H1 (cell line): ENCODE results near the gene PCDH9. TPM values are rescaled to one million over a fixed set of nuclear protein-coding genes. Genes with fewer than 3 reads are reported as not detected.

Experiments
- CTCF ChIA-PET: fragments of 300-600 bp; sonication (Branson Sonifier 250); formaldehyde crosslinking; loops from one replicate; lab custom pipeline; 2021; ENCODE audit not compliant: partially characterized antibody; lab: Charles Lee
- POLR2A ChIA-PET: fragments of 300-600 bp; sonication (Branson Sonifier 250); formaldehyde crosslinking; loops from one replicate; lab custom pipeline; 2021; ENCODE audit warnings: inconsistent platforms; ENCODE audit not compliant: partially characterized antibody; lab: Charles Lee
- DNase-seq, 2 experiments: peaks; one replicate each; pipeline versions ENCODE4 v3.0.0 to v3.0.0-alpha.2; 2010 to 2022; ENCODE audit warnings: low spot score in 2 of 2, low read depth in 1 of 2, mixed read lengths in 1 of 2
- FAIRE-seq: peaks from 2 replicates; lab custom pipeline; 2011; peaks lifted over from hg19 to GRCh38; lab: Jason Lieb, UNC
- H2AFZ ChIP-seq: 2 replicates; pipeline ENCODE4 v1.8.1; 2012; ENCODE audit warnings: low read length, inconsistent platforms
- H2AK5ac ChIP-seq: 2 replicates; pipeline ENCODE4 v1.6.1; 2013; ENCODE audit warnings: low read depth, low read length
- H2BK120ac ChIP-seq: replicated peaks from 2 replicates; pipeline ENCODE3; 2013; ENCODE audit warnings: low read depth, low read length, inconsistent platforms
- H2BK12ac ChIP-seq: 2 replicates; pipeline ENCODE4 v1.6.1; 2013; ENCODE audit warnings: low read depth, low read length
- H2BK15ac ChIP-seq: 2 replicates; pipeline ENCODE4 v1.6.1; 2013; ENCODE audit warnings: low read length
- H2BK20ac ChIP-seq: 2 replicates; pipeline ENCODE4 v1.6.1; 2013; ENCODE audit warnings: low read length
- H2BK5ac ChIP-seq: 2 replicates; pipeline ENCODE4 v1.6.1; 2013; ENCODE audit warnings: low read depth, low read length
- H3K14ac ChIP-seq: 2 replicates; pipeline ENCODE4 v1.6.1; 2013; ENCODE audit warnings: inconsistent platforms; ENCODE audit not compliant: insufficient read length
- H3K18ac ChIP-seq: 2 replicates; pipeline ENCODE4 v1.6.1; 2013; ENCODE audit warnings: low read length; ENCODE audit errors: extremely low read depth
- H3K23ac ChIP-seq: 2 replicates; pipeline ENCODE4 v1.6.1; 2013; ENCODE audit warnings: inconsistent platforms; ENCODE audit not compliant: insufficient read length
- H3K23me2 ChIP-seq: 2 replicates; pipeline ENCODE4 v1.6.1; 2013; ENCODE audit warnings: low read depth, low read length
- H3K27ac ChIP-seq: 2 replicates; pipeline ENCODE4 v1.6.1; 2011; ENCODE audit warnings: low read depth, low read length, inconsistent platforms
- H3K27me3 ChIP-seq, 4 experiments: replicated peaks in 1 of 4; 1 replicate in 1 of 4; 2 replicates in 3 of 4; pipeline versions ENCODE4 v1.6.1 to v1.8.1; 2011 to 2013; ENCODE audit warnings: low read length in 3 of 4, mild to moderate bottlenecking in 3 of 4, inconsistent platforms in 2 of 4, mixed read lengths in 2 of 4, moderate library complexity in 1 of 4; ENCODE audit not compliant: control insufficient read depth in 3 of 4, insufficient read depth in 3 of 4; ENCODE audit errors: extremely low read depth in 1 of 4
- H3K36me3 ChIP-seq, 4 experiments: 2 replicates each; pipeline versions ENCODE4 v1.6.1 to v1.8.1; 2011 to 2013; ENCODE audit warnings: mild to moderate bottlenecking in 4 of 4, low read length in 3 of 4, moderate library complexity in 2 of 4, control low read depth in 1 of 4, inconsistent platforms in 1 of 4; ENCODE audit not compliant: insufficient read depth in 4 of 4, control insufficient read depth in 2 of 4
- H3K4ac ChIP-seq: replicated peaks from 2 replicates; pipeline ENCODE3; 2013; ENCODE audit warnings: low read length, low read depth, mixed read lengths, inconsistent platforms; ENCODE audit not compliant: insufficient read length
- H3K4me1 ChIP-seq, 4 experiments: replicated peaks in 1 of 4; 1 replicate in 1 of 4; 2 replicates in 3 of 4; pipeline versions ENCODE4 v1.6.1 to v1.8.1; 2011 to 2013; ENCODE audit warnings: low read length in 3 of 4, inconsistent platforms in 2 of 4, mixed read lengths in 1 of 4; ENCODE audit not compliant: insufficient read depth in 4 of 4, control insufficient read depth in 3 of 4
- H3K4me2 ChIP-seq, 2 experiments: 2 replicates each; pipeline versions ENCODE4 v1.6.1 to v1.8.1; 2011 to 2013; ENCODE audit warnings: low read depth in 2 of 2, low read length in 2 of 2, control low read depth in 1 of 2, inconsistent platforms in 1 of 2, mild to moderate bottlenecking in 1 of 2; ENCODE audit not compliant: insufficient read depth in 1 of 2
- H3K4me3 ChIP-seq, 4 experiments: fragments of 200-600, 300-600 bp in 1 of 4; sonication (generic), shearing (Covaris generic), sonication (Bioruptor Twin) in 1 of 4; 2 replicates each; pipeline versions ENCODE4 v1.5.1 to v1.8.1; 2011 to 2016; ENCODE audit warnings: low read length in 4 of 4, low read depth in 3 of 4, control low read depth in 2 of 4, inconsistent platforms in 2 of 4, mild to moderate bottlenecking in 2 of 4, mixed read lengths in 1 of 4, moderate library complexity in 1 of 4; ENCODE audit not compliant: insufficient read depth in 2 of 4; ENCODE audit errors: extremely low read depth in 1 of 4
- H3K56ac ChIP-seq: replicated peaks from 2 replicates; pipeline ENCODE3; 2013; ENCODE audit warnings: low read depth, mild to moderate bottlenecking, mixed read lengths, low read length, inconsistent platforms; ENCODE audit not compliant: insufficient read length
- H3K79me1 ChIP-seq: 2 replicates; pipeline ENCODE4 v1.6.1; 2013; ENCODE audit warnings: low read depth, low read length, control low read depth
- H3K79me2 ChIP-seq, 2 experiments: 2 replicates each; pipeline versions ENCODE4 v1.6.1 to v1.8.1; 2012 to 2013; ENCODE audit warnings: low read length in 2 of 2, mild to moderate bottlenecking in 2 of 2, inconsistent platforms in 1 of 2; ENCODE audit not compliant: insufficient read depth in 2 of 2, control insufficient read depth in 1 of 2
- H3K9ac ChIP-seq, 4 experiments: replicated peaks in 1 of 4; 1 replicate in 1 of 4; 2 replicates in 3 of 4; pipeline versions ENCODE4 v1.6.1 to v1.8.1; 2011 to 2013; ENCODE audit warnings: low read depth in 3 of 4, low read length in 3 of 4, control low read depth in 2 of 4, mild to moderate bottlenecking in 2 of 4, moderate library complexity in 2 of 4, inconsistent platforms in 1 of 4; ENCODE audit errors: extremely low read depth in 1 of 4
- H3K9me3 ChIP-seq, 2 experiments: 2 replicates each; pipeline versions ENCODE4 v1.6.1 to v1.8.1; 2012 to 2013; ENCODE audit warnings: mild to moderate bottlenecking in 2 of 2, moderate library complexity in 2 of 2, control low read depth in 1 of 2, inconsistent platforms in 1 of 2, low read depth in 1 of 2, low read length in 1 of 2, mixed read lengths in 1 of 2; ENCODE audit not compliant: insufficient read depth in 2 of 2
- H4K20me1 ChIP-seq, 2 experiments: replicated peaks in 1 of 2; 2 replicates each; pipeline versions ENCODE3 to v1.8.1; 2011 to 2013; ENCODE audit warnings: inconsistent platforms in 2 of 2, low read length in 2 of 2, mild to moderate bottlenecking in 1 of 2; ENCODE audit not compliant: insufficient read depth in 2 of 2, control insufficient read depth in 1 of 2
- H4K5ac ChIP-seq: 2 replicates; pipeline ENCODE4 v1.6.1; 2013; ENCODE audit warnings: low read length, low read depth, mixed read lengths, inconsistent platforms; ENCODE audit not compliant: insufficient read length
- H4K8ac ChIP-seq: 2 replicates; pipeline ENCODE4 v1.8.0; 2013; ENCODE audit warnings: mild to moderate bottlenecking, moderate library complexity, low read length, inconsistent platforms; ENCODE audit not compliant: insufficient read depth; ENCODE audit errors: extremely low read depth
- H4K91ac ChIP-seq: replicated peaks from 2 replicates; pipeline ENCODE3; 2013; ENCODE audit warnings: low read length, mixed read lengths, inconsistent platforms; ENCODE audit not compliant: insufficient read length
- WGBS, 2 experiments: shearing (Covaris generic) in 1 of 2; methylation state at CpG; one replicate each; pipeline versions ENCODE4 v1.1.6 to v1.1.7; 2013 to 2015; ENCODE audit warnings: low lambda C conversion rate in 2 of 2, mixed read lengths in 2 of 2, inconsistent platforms in 1 of 2, low coverage in 1 of 2, missing lambda C conversion rate in 1 of 2; ENCODE audit not compliant: insufficient replicate concordance in 2 of 2, insufficient coverage in 1 of 2, insufficient read length in 1 of 2; ENCODE audit errors: extremely low coverage in 1 of 2, missing lambda C conversion rate in 1 of 2; 5-methylcytosine and 5-hydroxymethylcytosine counted together
- polyA plus RNA-seq, 7 experiments: library from polyadenylated mRNA; depleted of rRNA in 3 of 7; stranded (reverse) in 5 of 7; unstranded in 2 of 7; fragments of >200 nt in 5 of 7; fragments of 200-250 nt in 2 of 7; gene quantifications; 1 replicate in 5 of 7; 2 replicates in 1 of 7; 4 replicates in 1 of 7; pipeline versions ENCODE4 v1.2.1 to v1.2.3, GENCODE V29; 2011 to 2013; ENCODE audit warnings: missing spikeins in 2 of 7, mixed read lengths in 2 of 7
- total RNA-seq: library from RNA; stranded (reverse); fragmentation: NEBNext Ultra II Directional; extraction: Animal tissue kit (Norgen Biotek cat#: 25700); gene quantifications from 2 replicates; pipeline ENCODE4 v1.2.1, GENCODE V29; 2021

Gene PCDH9
- total and polyA plus RNA-seq, 2 of the 8 experiments (the other 6 are each of a cell fraction or from before 2014, with no cell fraction given), result 0.12 to 0.60 TPM

DNA sequence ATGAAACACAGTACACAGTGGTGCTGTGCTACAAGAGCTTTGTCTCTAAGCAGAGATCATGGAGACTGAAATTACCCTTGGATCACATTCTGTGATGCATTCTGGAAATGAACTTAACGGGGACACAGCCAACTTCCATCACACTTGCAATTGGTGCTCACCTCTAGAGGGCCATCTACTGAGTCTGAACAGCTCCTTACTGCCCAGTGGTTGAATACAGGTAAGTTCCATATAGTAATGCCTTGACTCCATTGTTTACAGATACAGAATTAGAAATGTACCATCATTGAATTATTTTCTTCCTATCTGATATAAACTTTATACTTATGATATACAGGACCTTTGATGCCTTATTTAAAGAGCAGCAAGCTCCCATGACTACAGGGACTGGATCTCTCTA lies 686.4 kb downstream of the PCDH9 start:
- Histone ChIP-seq H2BK15ac (no peak overlapping the region), H3K4ac (no peak overlapping the region), H2AK5ac (no peak overlapping the region), H3K23me2 (no peaks in the 10 kb centered on the region), H3K56ac (no peak overlapping the region), H2BK12ac (no peak overlapping the region), H3K4me2 (no peak overlapping the region), H2BK20ac (no peak overlapping the region), H4K8ac (no peak overlapping the region), H3K36me3 (no peaks in the 10 kb centered on the region), H3K18ac (no peak overlapping the region), H3K9ac (no peak overlapping the region), H3K79me2 (no peaks in the 10 kb centered on the region), H3K23ac (no peak overlapping the region), H3K79me1 (no peaks in the 10 kb centered on the region), H3K4me3 (no peak overlapping the region), H3K9me3 (no peaks in the 10 kb centered on the region), H3K27me3 (no peaks in the 10 kb centered on the region), H4K20me1 (no peaks in the 10 kb centered on the region), H2AFZ (no peak overlapping the region), H4K91ac (no peak overlapping the region), H3K27ac (no peak overlapping the region), H3K4me1 (no peaks in the 10 kb centered on the region), H2BK120ac (no peak overlapping the region), H4K5ac (no peak overlapping the region), H3K14ac (no peak overlapping the region), H2BK5ac (no peak overlapping the region)
- 70% methylated on average over 1 of the region's 1 CpG; no CpG with 5 or more reads in 1 of the 2 experiments for WGBS, 2 experiments
- FAIRE-seq (no peak), DNase-seq (no peak)
- CTCF ChIA-PET, result interaction anchor here (0.6 to 1.6 kb wide), 12 partner anchors 9 to 704 kb away, joined by 3 to 6 read pairs (median 3); no protein-coding TSS in a partner anchor
- POLR2A ChIA-PET, result no interaction called here
